Dermis microvascular lymphatic vessel endothelial cell (primary cell): ENCODE results near the gene EFCC1. TPM values are rescaled to one million over a fixed set of nuclear protein-coding genes. Genes with fewer than 3 reads are reported as not detected.

Experiments
- DNase-seq, 2 donors: peaks; one replicate each; pipeline versions ENCODE4 v3.0.0 to v3.0.0-alpha.2; 2010; ENCODE audit warnings: low read depth in 2 of 2
- total RNA-seq: library from RNA; depleted of rRNA; stranded (reverse); fragments of >200 nt; gene quantifications from 2 replicates; pipeline ENCODE4 v1.2.1, GENCODE V29; 2014

Gene EFCC1
- total RNA-seq, 1 donor from 2014 or later, result 2.7 TPM

- DNase-seq, result no peak
Measured at GRCh38 chr3:129032716-129033115, 31.6 kb downstream of the EFCC1 start.

GRCh38 chr3:129033151-129033550 is 32.0 kb downstream of the EFCC1 start:
- no peak for DNase-seq

DNA sequence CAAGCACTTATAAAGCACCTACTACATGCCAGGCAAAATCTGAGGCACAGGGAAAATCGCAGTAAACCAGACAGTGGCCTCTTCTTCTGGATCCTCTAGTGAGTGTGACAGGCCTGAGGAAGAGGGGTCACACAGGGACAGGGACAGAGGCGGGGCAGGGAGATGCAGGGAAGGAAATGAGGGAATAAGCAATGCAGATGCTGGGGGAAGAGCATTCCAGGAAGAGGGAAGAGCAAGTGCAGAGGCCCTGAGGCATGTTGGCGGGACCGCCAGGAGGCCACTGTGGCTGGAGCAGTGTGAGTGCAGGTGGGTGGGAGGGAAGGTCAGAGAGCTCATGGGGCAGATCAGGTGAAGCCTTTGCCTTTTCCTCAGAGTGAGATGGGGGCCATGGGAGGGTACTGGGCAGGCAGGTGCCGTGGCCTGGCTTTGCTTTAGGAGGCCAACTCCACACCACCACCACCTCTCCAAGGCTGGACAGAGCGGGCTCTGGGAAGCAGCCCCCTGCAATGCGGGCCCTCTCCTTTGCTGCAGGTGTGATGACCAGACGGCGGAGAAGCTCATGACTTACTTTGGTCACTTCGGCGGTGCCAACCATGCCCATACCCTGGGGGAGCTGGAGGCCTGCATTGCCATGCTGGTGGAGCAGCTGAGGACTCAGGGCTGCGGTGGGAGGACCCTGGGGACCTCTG is 32.7 kb downstream of the EFCC1 start:
- no peak for DNase-seq

- no peak for DNase-seq
Measured at GRCh38 chr3:129034642-129035041, 33.5 kb downstream of the EFCC1 start.

DNA sequence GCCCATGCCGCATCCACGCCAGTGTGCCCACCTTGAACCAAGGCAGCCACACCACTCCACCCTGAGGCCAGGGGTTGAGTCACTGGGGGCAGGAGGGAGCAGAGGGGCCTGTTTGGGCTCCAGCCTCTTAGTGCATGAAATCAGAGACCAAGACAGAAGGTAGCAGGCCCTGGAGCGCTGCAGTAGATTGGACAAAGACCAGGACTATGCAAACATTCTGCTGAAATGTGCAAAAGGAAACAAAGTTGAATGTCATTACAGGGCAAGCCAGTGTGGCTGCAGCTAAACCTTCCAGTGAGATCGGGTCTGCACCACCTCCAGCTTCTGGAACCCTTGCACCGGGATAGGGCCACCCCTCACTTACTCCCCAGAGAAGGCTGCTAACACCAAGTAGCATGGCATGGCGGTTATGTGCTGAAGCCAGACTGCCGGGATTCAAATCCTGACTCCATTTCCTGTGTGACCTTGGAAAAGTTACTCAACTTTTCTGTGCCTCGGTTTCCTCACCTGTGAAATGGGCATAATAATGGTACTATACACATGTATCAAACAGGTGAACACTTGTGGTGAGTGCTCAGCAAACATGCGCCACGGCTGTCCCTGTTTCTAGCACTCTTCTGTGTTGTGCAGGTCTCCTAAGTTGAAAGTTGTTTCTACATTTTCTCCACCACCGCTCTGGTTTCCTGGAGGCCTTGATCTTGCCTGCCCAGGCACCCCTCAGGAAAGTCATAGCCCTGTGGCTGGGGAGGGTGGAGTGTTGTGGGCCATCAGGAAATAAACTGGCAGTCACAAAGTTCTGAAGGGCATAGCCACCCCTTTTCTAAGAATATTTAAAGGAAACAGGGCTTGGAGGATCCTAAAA is 34.5 kb downstream of the EFCC1 start:
- no peak for DNase-seq

GRCh38 chr3:129036222-129037092 is 35.4 kb downstream of the EFCC1 start:
- no peak for DNase-seq

DNA sequence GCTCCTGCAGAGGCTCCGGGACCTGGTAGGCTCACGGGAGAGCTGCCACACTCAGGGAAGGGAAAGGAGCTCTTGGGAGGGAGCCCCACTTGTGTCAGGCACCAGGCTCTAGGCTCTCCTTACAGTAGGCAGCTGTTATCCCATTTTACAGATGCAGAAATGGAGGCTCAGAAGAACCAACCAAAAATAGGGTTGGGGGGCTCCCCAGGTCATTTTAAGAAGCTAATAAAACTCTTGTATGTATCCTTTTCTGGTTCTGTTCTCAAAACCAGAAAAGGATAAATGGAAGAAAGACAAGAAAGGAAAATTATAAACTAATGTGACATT is 36.0 kb downstream of the EFCC1 start:
- DNase-seq, result no peak

GRCh38 chr3:129038121-129038855 is 37.2 kb downstream of the EFCC1 start:
- no peak for DNase-seq

- no peak for DNase-seq
Measured at GRCh38 chr3:129039271-129040038, 38.4 kb downstream of the EFCC1 start.

GRCh38 chr3:129040039-129040336 is 38.9 kb downstream of the EFCC1 start:
- DNase-seq, result no peak

DNA sequence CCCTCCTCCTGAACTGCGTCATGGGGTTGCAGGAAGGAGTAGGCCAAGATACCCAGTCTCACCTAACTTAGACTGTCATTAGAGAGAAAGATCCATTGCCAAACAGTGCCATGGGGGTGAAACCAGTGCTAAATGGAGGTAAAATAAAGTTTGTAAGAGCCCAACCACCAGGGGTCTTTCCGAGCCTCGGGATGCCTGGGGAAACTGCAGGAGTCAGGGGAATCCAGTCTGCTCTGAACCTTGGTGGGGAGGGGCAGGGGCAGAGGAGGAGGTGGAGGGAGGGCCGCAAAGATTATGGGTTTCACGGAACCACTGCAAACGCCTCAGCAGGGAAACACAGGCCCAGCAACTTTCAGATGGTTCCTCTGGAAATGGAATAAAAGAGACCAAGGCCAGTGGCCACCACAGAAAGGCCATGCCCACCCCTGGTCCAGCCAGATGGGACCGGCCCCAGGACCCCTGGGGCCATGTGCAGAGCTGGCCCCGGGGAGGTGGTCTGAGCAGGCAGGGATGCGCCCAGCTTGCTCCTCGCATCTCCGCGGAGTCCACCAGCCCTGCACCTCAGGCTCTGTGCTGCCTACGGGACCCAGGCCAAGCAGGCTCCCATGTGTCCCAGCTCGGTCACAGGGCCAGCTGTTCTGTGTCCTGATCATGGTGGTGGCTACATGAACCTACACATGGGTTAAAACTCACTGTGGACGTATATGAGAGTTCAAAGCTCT is 39.6 kb downstream of the EFCC1 start:
- DNase-seq, result no peak

DNA sequence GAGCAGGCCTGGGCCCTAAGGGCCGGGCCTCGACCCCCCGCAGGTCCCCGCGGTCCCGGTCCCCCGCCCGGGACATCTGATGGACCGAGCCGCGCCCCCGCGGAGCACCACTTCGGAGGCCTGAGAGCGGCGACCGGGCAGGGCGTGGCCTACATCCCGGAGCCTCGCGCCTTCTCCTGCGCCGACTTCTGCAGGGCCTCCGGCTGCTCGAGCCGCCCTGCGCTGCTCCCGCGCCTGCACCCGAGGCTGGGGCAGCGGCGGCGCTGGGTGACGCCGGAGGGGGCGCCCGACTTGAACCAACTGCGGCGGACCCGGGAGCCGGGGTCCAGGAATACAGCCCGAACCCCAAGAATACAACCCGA is 44.6 kb downstream of the EFCC1 start:
- DNase-seq, result no peak

GRCh38 chr3:129046037-129046731 is 45.1 kb downstream of the EFCC1 start:
- no peak for DNase-seq

DNA sequence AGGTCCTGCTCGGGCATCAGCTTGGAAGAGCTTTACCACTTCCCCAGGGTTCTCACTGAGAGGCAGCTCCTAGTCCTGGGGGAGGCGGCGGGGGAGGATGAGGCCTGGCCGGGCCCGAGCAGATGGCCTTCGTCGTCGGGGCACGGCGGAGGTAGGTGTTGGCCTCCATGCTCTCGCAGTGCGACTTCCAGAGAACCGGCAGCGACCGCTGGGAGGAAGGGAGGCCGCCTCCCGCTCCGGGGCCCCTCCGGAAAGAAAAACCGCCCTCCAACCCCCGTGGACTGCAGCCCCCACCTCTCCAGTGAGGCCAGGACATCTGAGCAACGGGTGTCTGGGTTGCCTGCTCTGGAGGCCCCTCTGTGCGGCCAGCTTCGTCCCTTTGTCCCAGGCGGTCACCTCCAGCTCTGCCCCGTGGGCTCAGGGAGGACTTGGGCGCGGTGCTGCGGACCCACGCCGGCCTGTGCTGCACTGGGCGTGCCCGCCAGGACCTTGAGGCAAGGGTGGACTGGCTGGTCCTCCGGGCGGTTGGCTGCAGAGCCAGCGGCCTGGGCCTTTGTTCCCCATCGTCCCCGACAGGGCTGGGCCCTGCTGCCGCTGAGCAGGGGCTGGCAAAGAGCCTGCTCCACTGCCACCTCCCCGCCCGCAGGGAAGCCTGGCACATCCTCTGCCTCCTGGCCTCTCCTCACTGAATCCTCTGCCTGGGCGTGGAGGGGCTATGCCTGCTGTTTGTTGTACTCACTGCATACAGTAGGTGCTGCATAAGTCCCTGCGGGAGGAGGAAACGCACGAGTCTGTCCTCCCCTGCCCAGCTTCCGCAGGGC is 45.8 kb downstream of the EFCC1 start:
- DNase-seq, result no peak

DNA sequence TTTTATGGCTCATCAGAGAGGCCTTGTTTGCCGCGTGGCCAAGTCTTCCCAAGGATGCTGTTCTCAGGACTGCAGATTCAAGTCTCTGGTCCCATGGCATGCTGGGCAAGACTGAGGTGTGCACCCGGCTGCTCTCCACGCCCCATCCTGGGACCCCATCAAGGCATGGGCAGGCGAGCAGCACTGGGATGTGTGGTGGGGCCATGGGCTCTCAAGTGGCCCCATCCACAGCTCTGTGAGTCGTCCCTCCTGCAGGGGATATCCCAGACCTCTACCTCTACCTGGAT is 46.4 kb downstream of the EFCC1 start:
- no peak for DNase-seq

DNA sequence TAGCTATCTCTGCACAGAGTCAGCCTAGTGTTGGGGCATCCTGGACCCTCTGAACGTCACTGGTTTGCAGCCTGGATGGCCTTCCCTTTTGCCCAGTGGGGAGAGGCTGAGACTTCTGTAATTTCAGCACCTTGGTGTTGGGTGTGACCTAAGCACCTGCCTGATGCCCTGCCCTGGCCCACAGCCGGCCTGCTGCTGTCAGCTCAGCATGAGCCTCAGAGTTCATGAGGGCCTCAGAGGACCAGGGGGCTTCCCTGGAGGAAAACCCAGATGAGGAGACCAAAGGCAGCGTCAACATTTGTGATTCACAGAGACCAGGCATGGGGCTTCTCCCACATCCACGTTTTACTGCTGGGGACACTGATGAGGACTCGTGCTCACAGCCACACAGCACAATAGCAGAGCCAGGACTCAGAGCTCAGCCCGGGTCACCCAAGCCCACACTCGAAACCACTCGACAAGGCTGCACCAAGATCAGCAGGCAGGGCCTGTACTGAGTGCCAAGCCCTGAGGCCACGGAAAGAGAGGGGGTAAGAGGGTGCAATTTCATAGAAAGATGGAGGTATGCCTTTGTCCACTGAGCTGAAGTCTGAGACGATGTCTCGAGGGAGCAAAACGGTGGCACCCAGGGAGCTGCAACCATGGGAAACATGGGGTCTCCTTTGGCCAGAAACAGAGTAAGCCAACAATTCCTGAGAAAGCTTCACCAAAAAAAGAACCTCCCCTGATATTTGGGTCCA is 49.6 kb downstream of the EFCC1 start:
- DNase-seq, result no peak

- DNase-seq, result no peak
Measured at GRCh38 chr3:129051871-129052340, 50.8 kb downstream of the EFCC1 start.

- DNase-seq, result peak; percentile 76 to 90
Measured at GRCh38 chr3:129052675-129053074, 51.6 kb downstream of the EFCC1 start.
